Upper lobe of left lung (tissue), 4 donors: ENCODE results near the gene SPTB.

ENCODE experiments used
- EP300 ChIP-seq, 4 donors: sonication (generic); formaldehyde crosslinking; IDR thresholded peaks; one replicate each; pipeline ENCODE4 v1.5.1; 2017; ENCODE audit warnings: antibody characterized with exemption in 4 of 4, control low read depth in 2 of 4
- POLR2A ChIP-seq, 4 donors: fragments of 450-650 bp; IDR thresholded peaks; one replicate each; pipeline ENCODE4 v1.5.1; 2016 to 2017; ENCODE audit warnings: antibody characterized with exemption in 4 of 4, mild to moderate bottlenecking in 2 of 4
- TF ChIP-seq, protein P1 (sequence below), 6 experiments: fragments of 450-650 bp in 4 of 6; fragments of 200-600 bp in 2 of 6; sonication (generic) in 2 of 6; IDR thresholded peaks; one replicate each; pipeline ENCODE4 v1.5.1; 2016 to 2019; ENCODE audit warnings: antibody characterized with exemption in 6 of 6

DNA sequence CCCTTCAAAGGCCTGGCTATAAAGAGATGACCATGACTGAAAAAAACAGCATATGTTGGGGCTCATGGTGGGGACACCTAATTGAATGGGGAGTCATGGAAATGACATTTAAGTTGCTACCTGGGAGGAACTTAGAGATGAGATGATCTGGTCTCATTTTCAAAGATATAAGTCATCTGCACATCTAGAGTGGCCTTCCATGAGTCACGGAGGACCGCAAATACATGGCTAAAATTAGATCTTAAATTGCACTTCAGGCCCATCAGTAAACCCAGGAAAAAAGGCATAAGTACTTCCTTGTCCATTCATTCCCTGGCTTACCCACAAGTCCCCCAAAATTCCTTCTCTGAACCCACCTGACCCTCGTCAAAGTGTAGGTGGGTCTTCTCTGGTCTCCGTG lies 53.4 kb downstream of the SPTB start:
- TF ChIP-seq, protein P1, sequence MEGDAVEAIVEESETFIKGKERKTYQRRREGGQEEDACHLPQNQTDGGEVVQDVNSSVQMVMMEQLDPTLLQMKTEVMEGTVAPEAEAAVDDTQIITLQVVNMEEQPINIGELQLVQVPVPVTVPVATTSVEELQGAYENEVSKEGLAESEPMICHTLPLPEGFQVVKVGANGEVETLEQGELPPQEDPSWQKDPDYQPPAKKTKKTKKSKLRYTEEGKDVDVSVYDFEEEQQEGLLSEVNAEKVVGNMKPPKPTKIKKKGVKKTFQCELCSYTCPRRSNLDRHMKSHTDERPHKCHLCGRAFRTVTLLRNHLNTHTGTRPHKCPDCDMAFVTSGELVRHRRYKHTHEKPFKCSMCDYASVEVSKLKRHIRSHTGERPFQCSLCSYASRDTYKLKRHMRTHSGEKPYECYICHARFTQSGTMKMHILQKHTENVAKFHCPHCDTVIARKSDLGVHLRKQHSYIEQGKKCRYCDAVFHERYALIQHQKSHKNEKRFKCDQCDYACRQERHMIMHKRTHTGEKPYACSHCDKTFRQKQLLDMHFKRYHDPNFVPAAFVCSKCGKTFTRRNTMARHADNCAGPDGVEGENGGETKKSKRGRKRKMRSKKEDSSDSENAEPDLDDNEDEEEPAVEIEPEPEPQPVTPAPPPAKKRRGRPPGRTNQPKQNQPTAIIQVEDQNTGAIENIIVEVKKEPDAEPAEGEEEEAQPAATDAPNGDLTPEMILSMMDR (IDR thresholded peaks at IDR 0.05) = no peak
- TF ChIP-seq POLR2A (IDR thresholded peaks at IDR 0.05) (no peak), EP300 (IDR thresholded peaks at IDR 0.05) (no peak)
